Measurements from ENCODE around the gene ACOT13.
"Not testable (repeated sequence)": the region's sequence is repeated elsewhere in the genome, so short reads cannot be mapped to it uniquely, and the experiment has no call there.

The ACOT13 gene

DNA sequence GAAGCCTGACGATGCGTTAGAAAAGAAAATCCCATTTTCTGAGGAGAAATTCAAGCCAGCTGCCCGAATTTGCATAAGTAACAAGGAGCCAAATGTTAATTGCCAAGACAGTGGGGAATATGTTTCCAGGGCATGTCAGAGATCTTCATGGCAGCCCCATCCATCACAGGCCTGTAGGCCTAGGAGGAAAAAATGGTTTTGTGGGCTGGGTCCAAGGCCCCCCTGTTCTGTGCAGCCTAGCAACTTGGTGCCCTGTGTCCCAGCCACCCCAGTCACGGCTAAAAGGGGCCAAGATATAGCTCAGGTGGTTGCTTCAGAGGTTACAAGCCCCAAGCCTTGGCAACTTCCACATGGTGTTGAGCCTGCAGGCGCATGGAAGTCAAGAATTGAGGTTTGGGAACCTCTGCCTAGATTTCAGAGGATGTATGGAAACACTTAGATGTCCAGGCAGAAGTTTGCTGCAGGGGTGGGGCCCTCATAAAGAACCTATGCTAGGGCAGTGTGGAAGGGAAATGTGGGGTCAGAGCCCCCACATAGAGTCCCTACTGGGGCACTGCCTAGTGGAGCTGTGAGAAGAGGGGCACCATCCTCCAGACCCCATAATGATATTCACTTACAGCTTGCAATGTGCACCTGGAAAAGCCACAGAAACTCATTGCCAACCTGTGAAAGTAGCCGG lies 64.7 kb downstream of the ACOT13 start:
- DNase-seq: not testable (repeated sequence)

DNA sequence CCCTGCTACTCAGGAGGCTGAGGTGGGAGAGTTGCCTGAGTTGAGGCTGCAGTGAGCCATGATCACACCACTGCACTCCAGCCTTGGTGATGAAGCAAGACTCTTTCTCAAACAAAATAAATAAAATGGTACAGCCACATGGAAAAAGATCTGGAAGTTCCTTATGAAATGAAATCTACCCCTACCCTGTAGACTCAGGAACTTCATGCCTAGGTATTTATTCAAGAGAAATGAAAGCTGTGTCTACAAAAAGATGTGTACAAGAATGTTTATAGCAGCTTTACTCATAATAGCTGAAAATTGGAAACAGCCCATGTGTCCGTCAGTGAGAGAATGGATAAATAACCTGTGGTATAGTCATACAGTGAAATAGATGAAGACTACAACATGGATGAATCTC lies 67.3 kb downstream of the ACOT13 start:
- no peak for DNase-seq

DNA sequence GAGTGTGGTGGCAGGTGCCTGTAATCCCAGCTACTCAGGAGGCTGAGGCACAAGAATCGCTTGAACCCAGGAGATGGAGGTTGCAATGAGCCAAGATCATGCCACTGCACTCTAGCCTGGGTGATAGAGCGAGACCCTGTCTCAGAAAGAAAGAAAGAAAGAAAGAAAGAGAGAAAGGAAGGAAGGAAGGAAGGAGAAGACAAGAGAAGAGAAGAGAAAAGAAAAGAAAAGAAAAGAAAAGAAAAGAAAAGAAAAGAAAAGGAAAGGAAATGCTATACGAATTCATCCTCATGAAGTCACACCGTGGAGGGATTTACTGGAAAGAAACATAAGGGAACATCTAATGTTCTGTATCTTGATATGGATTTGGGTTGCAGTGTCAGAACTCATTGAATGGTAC lies 67.8 kb downstream of the ACOT13 start:
- DNase-seq: not testable (repeated sequence)

DNA sequence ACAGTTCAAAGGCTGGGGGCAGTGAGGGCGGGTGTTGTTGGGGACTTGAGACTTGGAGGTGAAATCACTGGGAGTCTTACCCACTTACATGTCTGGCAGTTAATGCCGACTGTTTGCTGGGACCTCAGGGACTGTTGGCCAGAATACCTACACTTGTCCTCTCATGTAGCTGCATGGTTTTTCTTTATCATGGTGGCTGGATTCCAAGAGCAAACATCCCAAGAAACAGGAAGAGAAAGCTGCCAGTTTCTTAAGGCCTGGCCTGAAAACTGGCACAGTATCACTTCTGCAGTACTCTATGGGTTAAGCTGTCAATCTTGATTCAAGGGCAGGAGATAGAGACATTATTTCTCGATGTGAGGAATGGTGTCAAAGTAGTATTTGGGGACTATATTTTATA lies 71.9 kb downstream of the ACOT13 start:
- DNase-seq: no peak

DNA sequence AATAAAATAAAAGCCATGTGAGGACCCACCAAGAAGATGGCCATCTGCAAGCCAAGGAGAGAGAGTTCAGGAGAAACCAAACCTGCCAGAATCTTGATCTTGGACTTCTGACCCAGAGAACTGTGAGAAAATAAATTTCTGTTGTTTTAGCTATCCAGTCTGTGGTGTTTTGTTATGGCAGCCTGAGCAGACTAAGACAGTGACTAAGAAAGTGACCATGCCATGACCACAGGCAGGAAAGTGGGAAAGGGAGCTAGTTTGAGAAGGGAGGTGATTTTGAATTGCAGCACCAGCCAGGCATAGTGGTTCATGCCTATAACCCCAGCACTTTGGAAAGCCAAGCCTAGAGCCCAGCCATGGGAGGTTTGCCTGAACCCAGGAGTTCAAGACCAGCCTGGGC lies 74.0 kb downstream of the ACOT13 start:
- no peak for DNase-seq

DNA sequence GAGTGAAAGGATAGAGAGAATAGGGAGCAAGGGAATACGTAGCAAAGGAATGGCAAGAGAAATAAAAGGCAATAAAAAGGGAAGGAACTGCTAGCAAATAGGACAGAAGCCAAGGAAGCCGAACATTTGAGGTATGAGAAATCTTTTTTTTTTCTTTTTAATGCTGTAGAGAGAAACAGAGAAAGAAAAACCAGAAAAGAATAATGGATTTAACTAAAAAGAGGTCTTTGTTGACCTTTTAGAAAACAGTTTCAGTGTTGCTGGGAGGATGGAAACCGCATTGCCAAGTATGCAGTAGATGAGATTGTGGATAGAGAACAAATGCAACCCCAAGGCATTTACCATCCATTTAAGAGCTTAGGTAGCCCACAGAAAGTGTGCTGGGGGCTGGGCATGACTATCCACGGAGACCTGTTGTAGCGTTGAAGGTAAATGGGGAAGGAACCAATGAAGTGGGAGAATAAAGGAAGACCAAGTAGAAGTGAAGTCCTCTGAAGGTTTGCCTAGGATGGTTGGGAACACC lies 75.4 kb downstream of the ACOT13 start:
- no peak for DNase-seq

DNA sequence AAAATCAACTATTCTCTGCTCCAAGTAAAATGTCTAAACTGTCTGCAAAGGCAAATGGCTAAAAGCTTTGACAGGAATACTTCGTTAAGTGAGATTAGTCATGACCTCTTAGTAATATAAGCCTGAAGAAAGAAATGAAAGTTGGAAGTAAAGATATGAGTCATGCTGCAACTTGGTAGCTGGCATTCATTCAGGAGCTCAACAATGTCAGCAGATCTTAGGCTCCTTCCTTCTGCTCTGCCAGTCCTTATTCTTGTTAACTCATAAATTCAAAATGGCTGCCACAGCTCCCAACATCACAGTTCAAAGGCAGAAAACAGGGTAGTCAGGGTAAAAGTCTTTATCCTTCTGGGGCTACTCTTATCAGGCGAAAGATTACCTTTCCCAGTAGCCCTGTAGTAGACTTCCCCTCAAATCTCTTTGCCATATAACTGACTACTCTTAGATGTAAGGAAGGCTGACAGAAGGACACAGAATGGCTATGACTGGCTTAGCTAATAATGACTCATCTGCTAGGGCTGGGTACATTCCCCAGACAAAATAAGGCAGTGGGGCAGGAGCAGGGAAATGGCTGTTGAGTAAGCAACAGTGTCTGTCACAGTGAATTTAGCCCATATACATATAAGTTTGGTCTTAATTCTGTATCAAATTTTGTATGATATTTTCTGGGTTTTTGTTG lies 76.5 kb downstream of the ACOT13 start:
- DNase-seq: peak; percentile 6

DNA sequence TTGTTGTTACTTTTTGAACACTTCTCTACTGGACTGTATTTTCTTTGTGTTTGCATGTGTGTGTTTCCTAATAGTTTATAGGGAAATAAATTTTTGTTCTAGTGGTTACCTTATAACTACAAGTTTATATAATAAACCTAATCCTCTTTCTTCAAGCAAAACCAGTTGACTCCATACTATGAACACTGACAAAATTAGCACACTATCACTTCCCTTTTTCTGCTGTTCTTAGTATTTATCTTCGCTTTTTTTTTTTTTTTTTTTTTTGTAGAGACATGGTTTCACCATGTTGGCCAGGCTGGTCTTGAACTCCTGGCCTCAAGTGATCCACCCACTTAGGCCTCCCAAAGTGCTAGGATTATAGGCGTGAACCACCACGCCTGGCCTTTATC lies 77.1 kb downstream of the ACOT13 start:
- no peak for DNase-seq

DNA sequence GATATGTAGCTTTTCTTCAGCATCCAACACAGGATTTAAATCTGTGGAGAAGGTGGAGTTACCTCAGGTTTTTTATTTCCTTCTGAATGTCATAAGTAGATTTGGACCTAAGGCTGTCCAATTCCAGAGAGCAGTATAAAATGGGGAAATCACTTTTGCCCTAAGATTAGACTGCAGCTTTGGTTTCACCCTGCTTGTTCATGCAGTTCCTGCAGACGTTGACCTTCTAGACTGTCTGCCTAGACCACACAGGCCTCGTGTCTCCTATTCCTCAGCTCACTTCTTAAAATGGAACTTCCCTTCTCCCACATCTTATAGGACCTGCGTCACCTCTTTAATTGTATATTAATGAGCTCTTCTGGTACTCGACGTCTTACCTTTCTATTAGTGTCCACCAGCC lies 78.0 kb downstream of the ACOT13 start:
- DNase-seq: no peak

DNA sequence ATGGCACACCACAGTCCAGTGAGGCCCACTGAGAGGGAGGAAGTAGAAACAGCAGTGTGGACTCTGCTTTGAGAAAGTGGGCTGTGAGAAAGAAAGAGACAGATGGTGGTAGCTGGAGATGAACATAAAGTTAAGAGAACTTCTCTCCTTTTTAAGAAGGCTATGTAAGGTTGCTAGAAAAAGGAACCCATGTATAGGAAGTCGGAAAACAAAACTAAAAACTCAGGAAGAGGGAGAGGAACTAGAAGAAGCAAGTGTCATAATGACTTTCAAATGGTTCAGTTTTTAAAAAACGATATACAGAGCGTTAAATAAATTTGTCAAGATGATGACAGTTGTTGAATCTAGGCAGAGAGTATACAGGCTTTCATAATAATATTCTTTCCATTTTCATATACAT lies 82.4 kb downstream of the ACOT13 start:
- DNase-seq: no peak

DNA sequence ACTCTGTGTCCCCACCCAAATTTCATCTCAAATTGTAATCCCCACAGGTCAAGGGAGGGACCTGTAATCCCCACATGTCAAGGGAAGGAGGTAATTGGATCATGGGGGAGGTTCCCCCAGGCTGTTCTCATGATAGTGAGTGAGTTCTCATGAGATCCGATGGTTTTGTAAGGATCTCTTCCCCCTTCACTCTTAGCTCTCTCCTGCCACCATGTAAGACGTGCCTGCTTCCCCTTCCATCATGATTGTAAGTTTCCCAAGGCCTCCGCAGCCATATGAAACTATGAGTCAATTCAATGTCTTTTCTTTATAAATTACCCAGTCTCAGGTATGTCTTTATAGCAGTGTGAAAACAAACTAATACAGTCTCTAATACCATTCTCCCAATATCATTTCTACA lies 84.0 kb downstream of the ACOT13 start:
- DNase-seq: not testable (repeated sequence)

DNA sequence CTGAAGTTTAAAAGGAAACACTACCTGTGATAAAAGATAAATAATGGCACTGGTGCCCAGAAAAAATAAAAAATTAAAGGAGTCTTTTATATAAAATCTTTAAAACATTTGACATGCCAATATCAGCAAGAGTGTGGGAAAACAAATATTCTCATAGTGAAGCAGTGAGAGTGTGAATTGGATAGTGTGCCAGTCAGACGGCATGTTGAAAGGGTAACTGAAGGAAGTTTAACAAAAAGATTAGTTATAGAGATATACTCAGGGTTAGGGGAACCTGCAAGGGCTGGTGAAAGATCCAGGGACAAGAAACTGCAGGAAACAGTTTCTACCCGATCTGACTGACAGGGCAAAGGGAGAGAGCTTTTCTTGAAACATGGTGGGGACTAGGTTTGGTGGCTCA lies 85.6 kb downstream of the ACOT13 start:
- no peak for DNase-seq

DNA sequence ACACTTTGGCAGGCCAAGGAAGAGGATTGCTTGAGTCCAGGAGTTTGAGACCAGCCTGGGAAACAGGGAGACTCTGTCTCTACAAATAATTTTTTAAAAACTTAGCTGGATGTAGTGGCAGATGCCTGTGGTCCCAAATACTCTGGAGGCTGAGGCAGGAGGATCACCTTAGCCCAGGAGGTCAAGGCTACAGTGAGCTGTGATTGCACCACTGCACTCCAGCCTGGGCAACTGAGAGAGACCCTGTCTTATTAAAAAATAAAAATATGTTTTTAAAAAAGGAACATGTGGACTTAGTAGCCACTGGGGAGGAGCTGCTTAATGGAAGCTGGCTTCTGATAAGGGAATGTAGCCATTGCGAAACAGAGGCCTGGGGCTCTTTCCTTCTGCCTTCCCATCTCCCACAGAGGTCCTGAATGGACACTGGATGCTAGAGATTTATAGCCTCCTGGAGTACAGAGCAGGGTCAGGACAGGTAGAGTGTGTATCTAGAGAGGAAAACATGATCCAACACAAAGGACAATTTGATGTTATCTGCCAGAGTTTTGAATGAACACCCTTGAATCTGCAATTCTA lies 86.1 kb downstream of the ACOT13 start:
- DNase-seq: no peak

DNA sequence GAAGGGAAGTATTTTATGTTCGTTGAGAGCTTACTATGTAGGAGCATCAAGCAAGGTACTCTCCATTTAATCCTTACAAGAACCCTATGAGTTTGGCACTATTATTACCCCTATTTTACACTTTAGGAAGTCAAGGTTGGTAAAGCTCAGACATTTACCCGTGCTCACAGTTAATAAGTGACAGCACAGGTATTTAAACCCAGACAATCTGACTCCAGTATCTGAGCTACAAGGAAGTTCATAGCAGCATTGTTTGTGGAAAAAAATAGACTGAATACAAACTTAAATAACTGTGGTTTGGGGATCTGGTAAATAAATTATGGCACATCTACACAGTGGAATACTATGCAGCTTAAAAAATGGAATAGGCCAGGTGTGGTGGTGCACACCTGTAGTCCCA lies 86.7 kb downstream of the ACOT13 start:
- DNase-seq: no peak

DNA sequence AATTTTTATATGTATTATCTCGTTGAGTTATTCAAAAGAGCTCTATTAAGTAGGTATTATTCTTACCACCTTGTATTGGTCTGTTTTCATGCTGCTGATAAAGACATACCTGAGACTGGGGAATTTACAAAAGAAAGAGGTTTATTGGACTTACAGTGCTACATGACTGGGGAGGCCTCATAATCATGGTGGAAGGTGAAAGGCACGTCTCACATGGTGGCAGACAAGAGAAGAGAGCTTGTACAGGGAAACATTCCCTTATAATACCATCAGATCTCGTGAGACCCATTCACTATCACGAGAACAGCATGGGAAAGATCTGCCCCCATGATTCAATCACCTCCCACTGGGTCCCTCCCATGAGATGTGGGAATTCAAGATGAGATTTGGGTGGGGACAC lies 87.5 kb downstream of the ACOT13 start:
- DNase-seq: not testable (repeated sequence)

Data from stimulated activated CD4-positive, alpha-beta T cell treated with anti-CD3 and anti-CD28 coated beads, Interleukin-12 subunit alpha, Interleukin-12 subunit beta, amount 100 ng/mL, for 4 hours (primary cell).